HT1080 (cell line): ENCODE measurements around the gene WNK2. TPM values are rescaled to one million over a fixed set of nuclear protein-coding genes. Genes with fewer than 3 reads are reported as not detected.

Source experiments
- DNase-seq: peaks from one replicate; pipeline ENCODE4 v3.0.0-alpha.2; 2015; ENCODE audit warnings: low read depth
- total RNA-seq: library from RNA; depleted of rRNA; stranded (reverse); fragments of >200 nt; shearing (Covaris generic); gene quantifications from 2 replicates; pipeline ENCODE4 v1.2.3, GENCODE V29; 2014

WNK2 gene
- total RNA-seq, 1 experiment from 2014 or later = not detected

DNA sequence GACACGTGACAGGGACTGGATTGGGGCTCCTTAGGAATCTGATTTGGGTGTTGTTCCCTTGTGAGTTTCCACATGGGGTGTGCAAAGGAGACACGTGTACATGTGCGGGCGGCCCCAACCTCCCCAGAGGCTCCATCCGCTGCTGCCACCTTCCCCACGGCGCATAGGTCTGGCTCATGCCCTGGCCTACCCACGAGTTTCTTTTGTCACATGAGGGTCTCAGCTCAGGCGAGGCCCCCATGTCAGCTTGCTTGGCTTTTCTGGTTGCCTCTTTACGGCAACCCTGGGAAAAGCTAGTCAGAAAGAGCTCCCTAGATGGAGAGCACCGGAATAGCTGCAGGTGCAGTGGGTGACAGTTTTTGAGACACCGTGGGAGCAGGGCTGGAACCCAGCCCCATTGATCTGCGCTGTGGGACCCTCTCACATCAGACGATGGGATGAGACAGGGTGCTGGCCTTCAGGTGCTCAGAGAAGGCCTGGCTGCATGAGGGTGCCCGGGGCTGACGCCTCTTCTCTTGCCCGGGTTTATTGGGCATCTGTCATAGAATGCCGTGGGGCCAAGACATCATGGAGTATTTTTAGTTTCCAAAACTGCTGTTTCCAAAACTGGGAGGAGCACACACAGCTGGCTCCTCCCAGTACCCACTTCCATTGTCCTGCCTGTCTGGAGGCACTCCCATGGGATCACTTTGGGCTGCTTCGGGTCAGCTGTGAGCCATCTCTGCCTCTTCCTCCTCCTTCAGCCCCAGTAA, 107.8 kb downstream of the WNK2 start:
- DNase-seq = no peak

DNA sequence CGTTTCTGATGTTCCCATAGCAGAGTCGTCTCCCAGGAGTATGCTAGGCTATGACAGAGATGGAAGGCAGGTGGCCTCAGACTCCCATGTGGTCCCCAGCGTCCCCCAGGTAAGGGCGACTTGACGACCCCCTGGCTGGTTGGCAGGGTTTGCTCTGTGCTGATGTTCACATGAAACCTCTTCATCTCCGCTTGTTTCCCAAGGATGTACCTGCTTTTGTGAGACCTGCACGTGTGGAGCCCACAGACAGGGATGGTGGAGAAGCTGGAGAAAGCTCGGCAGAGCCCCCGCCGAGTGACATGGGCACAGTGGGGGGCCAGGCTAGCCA, 108.3 kb downstream of the WNK2 start:
- no peak for DNase-seq

DNA sequence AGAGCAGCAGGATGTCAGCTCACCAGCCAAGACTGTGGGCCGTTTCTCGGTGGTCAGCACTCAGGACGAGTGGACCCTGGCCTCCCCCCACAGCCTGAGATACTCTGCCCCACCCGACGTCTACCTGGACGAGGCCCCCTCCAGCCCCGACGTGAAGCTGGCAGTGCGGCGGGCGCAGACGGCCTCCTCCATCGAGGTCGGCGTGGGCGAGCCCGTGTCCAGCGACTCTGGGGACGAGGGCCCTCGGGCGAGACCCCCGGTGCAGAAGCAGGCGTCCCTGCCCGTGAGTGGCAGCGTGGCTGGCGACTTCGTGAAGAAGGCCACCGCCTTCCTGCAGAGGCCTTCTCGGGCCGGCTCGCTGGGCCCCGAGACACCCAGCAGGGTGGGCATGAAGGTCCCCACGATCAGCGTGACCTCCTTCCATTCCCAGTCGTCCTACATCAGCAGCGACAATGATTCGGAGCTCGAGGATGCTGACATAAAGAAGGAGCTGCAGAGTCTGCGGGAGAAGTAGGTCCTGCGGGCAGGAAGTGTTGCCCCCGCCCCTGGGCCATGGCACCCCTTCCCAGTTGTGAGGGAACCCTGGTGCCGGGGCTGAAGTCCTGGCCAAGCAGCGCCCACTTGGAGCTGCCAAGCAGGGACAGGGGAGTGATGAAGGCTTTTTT, 108.9 kb downstream of the WNK2 start:
- no peak for DNase-seq

DNA sequence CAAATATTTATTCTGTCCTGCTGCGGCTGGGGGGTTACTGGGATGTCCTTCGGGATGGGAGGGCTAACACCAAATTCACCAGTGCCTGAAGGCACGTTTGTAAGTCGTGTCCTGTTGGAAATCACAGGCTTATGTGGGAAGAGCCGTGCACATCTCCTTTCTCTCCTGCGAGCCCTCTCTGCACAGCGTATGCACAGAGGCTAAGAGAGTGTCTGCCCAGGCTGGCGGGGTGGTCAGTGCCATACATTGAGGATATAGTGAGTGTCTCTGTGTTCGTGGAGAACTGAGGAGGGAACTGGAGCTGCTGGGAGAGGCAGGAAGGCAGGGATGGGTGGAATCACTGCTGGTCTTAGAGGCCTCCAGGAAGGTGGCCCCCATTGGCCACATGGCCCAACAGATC, 110.1 kb downstream of the WNK2 start:
- no peak for DNase-seq

DNA sequence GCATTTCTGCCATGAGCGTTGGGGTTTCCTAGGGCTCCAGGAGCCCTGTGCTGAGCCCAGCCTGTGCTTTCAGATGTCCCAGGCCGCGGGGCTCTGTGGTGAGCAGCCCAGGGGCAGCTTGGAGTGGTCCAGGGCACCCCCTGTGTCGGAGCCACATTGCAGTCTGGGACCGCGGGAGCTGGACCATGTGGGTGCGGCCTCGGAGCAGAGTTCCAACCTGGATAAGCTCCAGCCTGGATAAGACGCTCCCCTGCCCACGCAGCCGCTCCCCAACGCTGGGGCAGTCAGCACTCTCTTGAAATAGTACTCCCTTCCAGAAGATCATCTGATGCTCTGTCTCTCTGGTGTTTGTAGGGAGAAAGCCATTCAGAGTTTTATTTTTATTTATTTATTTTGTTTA, 111.1 kb downstream of the WNK2 start:
- DNase-seq = no peak

DNA sequence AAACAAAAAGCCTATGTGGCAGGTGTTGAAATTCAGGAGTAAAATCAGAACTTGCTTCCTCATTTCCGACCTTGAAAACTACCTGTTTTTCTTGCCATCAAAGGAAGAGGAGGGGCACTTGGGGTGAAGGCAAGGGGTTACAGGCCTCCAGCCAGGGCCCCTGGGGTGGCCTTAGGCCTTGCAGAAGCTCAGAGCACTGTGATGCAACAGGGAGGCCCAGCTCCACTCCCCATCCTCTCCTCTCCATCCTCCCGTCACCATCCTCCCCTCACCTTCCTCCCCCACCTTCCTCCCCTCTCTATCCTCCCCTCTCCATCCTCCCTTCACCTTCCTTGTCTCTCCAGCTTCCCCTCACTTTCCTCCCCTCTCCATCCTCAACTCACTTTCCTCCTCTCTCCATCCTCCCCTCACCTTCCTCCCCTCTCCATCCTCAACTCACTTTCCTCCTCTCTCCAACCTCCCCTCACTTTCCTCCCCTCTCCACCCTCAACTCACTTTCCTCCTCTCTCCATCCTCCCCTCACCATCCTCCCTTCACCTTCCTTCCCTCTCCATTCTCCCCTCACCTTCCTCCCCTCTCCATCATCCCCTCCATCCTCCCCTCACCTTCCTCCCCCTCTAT, 111.6 kb downstream of the WNK2 start:
- DNase-seq = no peak

DNA sequence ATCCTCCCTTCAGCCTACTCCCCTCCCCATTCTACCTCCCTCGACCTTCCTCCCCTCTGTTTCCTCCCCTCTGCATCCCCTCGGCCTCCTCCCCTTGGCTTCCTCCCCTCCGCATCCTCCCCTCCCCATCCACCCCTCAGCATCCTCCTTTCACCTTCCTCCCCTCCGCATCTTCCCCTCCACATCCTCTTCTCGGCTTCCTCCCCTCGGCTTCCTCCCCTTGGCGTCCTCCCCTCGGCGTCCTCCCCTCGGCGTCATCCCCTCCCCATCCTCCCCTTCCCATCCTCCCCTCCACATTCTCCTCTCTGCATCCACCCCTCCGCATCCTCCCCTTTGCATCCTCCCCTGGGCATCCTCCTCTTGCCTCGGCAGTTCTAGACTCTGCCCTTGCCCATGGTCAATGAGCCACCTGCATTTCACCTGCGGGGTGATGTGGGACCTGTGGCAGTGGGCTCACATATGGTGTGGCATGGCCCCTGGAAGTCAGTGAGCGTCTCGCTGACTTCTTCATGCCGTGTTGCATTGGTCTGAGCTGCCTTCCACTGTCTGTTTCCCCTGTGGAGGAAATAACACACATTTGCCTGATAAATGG, 113.0 kb downstream of the WNK2 start:
- DNase-seq = no peak

DNA sequence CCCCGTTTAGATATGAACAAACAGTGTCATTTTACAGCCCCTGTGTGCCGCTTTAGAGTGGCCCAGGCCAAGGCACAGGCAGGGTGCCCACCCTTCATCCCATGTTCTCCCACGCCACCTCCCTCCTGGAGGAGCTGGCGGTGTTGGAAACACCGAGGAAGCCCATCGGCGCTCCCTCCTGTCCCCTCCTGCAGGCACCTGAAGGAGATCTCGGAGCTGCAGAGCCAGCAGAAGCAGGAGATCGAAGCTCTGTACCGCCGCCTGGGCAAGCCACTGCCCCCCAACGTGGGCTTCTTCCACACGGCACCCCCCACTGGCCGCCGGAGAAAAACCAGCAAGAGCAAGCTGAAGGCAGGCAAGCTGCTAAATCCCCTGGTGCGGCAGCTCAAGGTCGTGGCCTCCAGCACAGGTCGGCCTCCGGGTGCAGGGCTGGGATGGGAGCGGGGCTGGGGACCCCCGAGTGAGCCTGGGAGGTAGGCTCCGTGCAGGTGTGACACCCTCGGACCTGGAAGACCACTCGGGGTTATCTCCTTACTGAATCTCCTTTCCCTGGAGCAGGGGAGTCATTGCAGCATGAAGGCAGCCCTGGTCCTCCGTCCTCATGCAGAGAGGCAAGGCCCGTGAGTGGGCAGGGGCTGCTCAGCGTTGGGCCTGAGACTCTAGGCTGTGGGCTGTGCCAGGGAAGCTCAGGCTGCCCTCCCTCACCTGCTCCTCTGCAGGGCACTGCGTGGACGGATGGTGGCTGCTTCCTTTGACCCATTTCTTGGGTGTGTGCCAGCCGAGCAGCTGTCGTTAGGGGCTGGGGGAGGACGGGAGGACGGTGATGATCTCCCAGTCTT, 113.9 kb downstream of the WNK2 start:
- DNase-seq = no peak

DNA sequence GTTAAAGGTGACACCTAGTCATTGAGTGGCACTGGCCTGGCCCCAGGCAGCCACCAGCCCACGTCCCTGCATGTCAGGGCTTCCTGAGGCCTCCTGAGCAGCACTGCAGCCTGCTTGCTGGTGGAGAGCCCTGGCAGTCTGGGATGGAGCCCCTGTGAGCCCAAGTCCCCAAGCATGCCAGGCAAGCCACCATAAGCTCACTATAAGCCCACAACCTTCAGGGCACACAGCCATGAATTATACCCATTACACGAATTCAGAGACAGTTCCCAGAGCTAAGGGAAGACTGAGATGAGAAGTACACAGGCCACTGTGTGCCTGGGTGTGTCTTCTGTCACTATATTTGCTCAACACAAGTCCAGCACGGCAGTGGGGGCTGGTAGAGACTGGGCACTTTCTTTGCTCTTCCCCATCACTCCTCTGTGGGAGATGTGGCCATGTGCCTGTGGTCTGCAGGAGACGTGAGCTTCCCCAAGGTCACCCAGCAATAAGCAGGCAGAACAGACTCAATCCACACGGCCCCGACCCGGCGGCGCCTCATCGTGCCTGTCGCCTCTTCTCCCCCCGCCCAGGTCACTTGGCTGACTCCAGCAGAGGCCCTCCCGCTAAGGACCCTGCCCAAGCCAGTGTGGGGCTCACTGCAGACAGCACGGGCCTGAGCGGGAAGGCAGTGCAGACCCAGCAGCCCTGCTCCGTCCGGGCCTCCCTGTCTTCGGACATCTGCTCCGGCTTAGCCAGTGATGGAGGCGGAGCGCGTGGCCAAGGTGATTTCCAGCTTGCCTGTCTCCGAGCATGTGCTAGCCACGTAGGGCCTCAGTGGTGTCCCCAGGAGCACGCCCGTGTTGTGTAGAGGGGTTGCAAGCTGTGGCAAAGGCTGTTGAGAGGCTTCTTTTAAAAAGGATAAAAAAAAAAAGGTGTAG, 114.8 kb downstream of the WNK2 start:
- DNase-seq = no peak

DNA sequence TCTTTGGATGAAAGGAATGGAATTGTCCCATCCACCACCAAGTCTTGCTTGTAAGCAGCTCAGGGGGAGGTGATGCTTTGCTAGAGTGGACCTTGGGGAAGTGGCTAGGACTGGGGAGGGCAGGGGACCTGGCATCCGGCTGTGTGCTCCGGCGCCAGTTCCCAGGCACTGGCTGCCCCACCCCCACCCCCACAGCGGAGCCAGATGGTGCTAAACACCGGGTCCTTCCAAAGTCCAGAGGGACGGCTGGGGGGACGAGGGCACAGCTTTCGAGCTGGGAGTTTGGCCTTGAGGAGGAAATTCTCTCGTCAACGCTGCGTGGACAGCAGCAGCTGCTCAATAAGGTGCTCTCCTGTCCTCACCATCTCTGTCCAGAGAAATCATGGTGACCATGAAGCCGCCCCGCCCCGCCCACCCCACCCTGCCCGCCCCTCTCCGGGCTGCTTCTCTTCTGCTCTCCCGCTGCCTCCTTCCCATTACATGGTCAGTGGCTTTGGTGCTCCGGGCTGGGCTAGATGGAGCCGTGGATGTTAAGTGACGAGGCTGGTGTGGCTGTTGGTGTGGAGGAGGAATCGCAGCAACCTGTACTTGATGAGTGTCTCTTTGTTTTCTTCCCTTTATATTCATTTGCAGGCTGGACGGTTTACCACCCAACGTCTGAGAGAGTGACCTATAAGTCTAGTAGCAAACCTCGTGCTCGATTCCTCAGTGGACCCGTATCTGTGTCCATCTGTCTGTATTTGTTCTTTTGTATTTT, 115.7 kb downstream of the WNK2 start:
- no peak for DNase-seq

DNA sequence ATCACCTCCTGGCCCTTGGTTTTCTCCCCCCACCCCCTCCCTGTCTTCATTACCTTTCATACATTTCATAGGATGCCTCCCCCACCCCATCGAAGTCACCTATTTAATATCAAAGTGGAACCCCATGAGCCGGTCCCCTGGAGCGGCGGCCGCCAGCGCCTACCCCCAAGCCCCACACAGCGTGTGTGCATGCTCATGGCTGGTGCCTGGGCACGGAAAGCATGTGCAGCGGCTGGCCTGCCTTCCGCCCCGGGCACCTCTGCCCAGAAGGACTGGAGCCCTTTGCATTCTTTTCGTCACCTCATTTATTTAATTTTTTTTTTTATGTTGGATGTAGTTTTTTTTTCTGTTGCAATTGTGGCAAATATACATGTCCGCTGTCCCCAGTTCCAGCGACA, 116.2 kb downstream of the WNK2 start:
- no peak for DNase-seq

DNA sequence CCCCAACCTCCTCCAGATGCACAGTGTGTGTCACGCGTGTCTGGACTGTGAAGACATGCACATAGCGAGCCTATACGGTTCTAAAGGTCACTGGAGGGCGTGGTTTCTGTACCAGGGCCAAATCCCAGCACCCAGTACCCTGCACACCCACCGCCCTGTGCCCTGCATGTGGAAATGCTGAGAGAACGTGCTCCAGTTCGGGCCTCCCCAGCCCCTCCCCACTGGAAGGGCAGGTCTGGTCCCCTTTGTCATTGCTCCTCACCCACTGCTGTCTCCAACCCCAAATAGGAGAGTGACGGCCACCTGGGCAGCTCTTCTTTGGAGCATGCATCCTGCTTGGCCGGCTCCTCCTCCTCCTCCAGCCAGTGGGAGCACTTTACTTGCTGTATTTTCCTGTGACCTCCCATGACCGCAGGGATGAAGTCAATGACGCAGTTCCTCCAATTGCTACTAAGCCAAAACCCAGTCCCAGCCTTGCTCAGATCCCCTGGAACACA, 116.7 kb downstream of the WNK2 start:
- DNase-seq = no peak

DNA sequence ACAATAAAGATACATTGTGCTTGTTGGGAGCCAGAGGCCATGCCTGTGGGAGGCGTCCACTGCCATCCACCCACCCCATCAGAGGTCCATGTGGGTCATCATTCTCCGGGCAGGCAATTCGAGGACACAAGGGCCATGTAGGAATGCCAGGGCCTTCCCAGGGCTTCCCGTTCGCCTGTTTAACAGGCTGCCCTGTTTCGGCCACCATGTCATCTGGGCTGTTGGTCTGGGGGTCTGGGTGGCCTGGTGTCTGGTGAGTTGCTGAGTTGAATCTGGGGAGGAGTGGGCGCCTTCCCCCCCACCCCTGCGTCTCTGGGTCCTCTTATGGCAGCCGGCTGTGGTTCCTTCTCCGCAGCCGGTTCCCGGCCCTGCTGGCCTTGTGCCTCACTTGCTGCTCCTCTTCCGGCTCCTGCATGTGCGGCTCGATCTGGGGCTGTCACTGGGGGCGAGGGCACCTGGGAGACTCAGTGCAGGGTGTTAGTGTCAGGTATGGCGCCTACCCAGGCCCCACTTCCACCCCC, 117.4 kb downstream of the WNK2 start:
- no peak for DNase-seq

DNA sequence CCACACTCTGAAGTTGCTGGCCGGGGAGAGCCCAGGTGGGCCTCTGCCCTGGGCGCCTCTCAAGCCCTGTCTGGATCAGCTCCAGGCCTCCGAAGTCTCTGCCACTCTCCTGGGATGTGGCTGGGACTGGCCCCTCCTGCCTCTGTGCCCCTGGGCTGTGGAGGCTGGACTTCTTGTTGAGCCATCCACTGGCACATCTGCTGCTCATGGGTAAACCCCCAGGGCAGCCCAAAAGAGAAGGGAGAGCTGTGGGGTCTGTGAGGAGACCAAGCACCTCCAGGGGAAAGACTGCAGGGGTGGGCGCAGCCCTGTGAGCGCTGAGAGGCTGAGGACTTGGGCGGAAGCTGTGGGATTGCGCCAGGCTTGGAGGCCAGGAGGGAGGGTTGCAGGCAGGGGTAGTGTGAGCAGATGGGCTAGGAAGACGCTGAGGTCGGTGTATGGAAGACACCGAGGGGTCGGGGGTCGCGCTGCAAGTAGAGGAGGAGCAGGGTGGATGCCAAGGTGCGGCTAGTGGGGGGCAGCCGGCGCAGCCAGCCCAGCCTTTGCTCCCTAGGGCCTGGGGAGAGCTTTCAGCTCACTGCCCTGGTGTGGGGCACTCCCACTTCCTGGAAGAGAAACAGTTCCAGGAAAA, 118.1 kb downstream of the WNK2 start:
- DNase-seq = no peak

DNA sequence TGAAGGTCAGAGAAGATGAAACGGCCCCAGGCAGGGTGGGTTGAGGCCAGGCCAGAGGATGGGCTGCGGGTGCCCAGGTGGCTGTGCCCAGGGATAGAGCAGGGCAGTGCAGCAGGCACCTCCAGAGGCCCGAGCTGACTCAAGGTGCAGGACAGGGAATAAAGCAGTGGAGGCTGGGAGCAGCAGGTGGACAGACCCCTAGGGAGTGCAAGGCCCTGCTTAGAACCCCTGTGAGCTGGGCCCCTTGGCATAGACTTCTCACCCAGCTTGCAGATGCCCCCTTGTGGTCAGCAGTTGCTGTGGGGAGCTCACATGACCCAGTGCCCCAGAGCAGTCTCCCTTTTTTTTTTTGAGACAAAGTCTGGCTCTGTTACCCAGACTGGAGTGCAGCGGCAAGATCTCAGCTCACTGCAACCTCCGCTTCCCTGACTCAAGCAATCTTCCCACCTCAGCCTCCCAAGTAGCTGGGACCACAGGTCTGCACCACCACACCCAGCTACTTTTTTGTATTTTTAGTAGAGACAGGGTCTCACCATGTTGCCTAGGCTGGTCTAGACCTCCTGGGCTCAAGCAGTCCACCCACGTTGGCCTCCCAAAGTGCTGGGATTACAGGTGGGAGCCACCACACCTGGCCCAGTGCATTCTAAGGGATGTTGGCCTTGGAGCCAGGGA, 118.8 kb downstream of the WNK2 start:
- peak; percentile 53 for DNase-seq

DNA sequence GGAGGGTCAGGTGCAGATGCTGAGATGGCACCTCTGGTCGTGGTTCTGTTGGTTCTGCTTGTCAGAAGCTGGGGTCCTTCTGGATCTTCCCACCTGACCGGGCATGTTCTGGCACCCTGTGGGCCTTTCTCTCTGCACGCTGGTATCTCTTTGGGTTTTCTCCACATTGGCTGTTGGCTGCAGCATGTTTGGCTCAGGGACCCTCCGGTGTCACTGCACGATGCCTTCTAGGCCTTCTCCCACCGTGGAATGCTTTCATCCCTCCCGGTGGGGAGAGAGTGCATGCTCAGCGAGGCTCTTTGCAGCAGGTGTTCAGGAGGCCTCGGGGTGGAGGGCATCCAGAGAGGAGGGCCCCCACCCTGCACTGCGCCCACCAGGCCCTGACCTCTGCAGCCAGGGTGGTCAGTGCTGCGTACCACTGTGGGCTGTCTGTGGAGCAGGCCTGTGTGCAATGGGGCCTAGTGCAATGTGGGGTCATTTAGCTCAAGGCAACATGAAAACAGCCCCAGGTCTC, 119.4 kb downstream of the WNK2 start:
- no peak for DNase-seq

DNA sequence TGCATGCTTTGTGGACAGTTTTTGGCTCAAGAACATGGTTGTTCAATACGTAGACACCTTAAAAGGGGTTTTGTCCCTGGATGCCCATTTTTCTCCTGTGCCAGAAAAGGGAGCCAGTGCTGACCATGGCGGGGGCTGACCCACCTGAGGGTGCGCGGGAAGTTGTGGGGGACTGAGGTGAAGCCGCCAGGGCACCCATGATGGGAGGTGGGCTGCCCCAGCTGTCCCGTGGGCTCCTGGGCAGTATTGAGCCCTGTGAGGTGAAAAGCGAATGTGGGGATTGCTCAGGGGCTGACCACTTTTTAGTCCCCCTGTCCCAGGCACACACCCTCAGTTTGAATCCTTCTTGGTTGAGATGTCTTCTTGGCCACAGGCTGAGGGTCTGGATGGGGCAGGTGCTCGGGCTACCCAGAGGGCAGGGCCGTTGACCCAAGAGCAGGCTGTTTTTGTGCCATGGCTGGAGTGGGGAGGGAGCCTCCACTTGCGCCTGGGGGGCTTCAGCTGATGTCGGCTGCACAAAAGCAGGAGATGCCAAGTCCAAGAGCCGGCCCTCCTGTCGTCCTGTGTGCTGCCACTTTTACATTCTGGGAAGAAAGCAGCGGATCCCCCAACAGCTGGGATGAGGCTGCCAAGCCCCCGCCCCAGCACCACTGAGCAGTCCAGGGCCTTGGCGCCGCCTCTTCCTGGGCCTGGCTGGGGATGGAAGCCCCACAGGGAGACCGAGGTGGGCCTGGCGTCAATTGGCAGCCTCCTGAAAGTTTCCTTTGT, 120.1 kb downstream of the WNK2 start:
- no peak for DNase-seq
